ENCODE results near the gene FREY1. TPM values are rescaled to one million over a fixed set of nuclear protein-coding genes. Genes with fewer than 3 reads are reported as not detected.

FREY1 gene
- total and polyA plus RNA-seq, 7 donors, result 0.14 to 0.56 (median 0.37) TPM; not detected in 4

- Histone ChIP-seq H3K36me3 (ENCODE audit: insufficient read depth in 1 of 2, low read depth in 1 of 2) (peaks cover 11 to 93% of the 10 kb centered on the region in 2 donors), H3K27ac (peak overlapping the region; percentile 28), H3K4me3 (no peak overlapping the region), H3K9me3 (no peaks in the 10 kb centered on the region), H3K4me1 (peaks cover 5% of the 10 kb centered on the region), H3K27me3 (ENCODE audit: insufficient read depth in 3 of 3, low read length in 2 of 3) (no peaks in the 10 kb centered on the region)
- TF ChIP-seq CTCF (IDR thresholded peaks at IDR 0.05), result no peak
- 50 to 72% (median 55%) methylated on average over 3 of the region's 3 CpGs for WGBS, 3 donors
- intact Hi-C loops (cut with DNase I), result no loop called here
- ATAC-seq (peak in 2 of 4 donors; percentile 23 to 69), DNase-seq (no peak)
Observed at GRCh38 chr11:45945397-45945999, 38.4 kb upstream of the FREY1 start.

- Histone ChIP-seq H3K4me1 (peaks cover 5% of the 10 kb centered on the region), H3K9me3 (no peaks in the 10 kb centered on the region), H3K36me3 (ENCODE audit: insufficient read depth in 1 of 2, low read depth in 1 of 2) (peaks cover 3 to 62% of the 10 kb centered on the region in 2 donors), H3K4me3 (no peak overlapping the region), H3K27ac (no peak overlapping the region), H3K27me3 (ENCODE audit: insufficient read depth in 3 of 3, low read length in 2 of 3) (no peaks in the 10 kb centered on the region)
- DNase-seq, result no peak
- no peak for ATAC-seq
- TF ChIP-seq CTCF (IDR thresholded peaks at IDR 0.05), result no peak
- 88 to 95% (median 95%) methylated on average over 4 of the region's 4 CpGs for WGBS, 3 donors
- intact Hi-C loops (cut with DNase I), result no loop called here
Observed at GRCh38 chr11:45942381-45942780, 35.3 kb upstream of the FREY1 start.

GRCh38 chr11:45941285-45941684 lies 34.2 kb upstream of the FREY1 start:
- Histone ChIP-seq H3K27ac (no peak overlapping the region), H3K9me3 (no peaks in the 10 kb centered on the region), H3K36me3 (ENCODE audit: insufficient read depth in 1 of 2, low read depth in 1 of 2) (peaks cover 3 to 54% of the 10 kb centered on the region in 2 donors), H3K27me3 (ENCODE audit: insufficient read depth in 3 of 3, low read length in 2 of 3) (no peaks in the 10 kb centered on the region), H3K4me3 (no peak overlapping the region), H3K4me1 (peaks cover 7% of the 10 kb centered on the region)
- ATAC-seq (no peak), DNase-seq (no peak)
- intact Hi-C loops (cut with DNase I), result no loop called here
- no peak for TF ChIP-seq CTCF (IDR thresholded peaks at IDR 0.05)
- WGBS, 3 donors, result 94 to 97% (median 94%) methylated on average over 4 of the region's 4 CpGs

GRCh38 chr11:45939836-45940235 lies 32.8 kb upstream of the FREY1 start:
- H3K27ac ChIP-seq, result no peak overlapping the region
- peaks cover 5% of the 10 kb centered on the region for H3K4me1 ChIP-seq
- DNase-seq, result no peak
- WGBS, 3 donors, result 73 to 82% (median 82%) methylated on average over 2 of the region's 2 CpGs
- no peaks in the 10 kb centered on the region for H3K27me3 ChIP-seq (ENCODE audit: insufficient read depth in 3 of 3, low read length in 2 of 3)
- intact Hi-C loops (cut with DNase I), result no loop called here
- no peak for ATAC-seq
- no peaks in the 10 kb centered on the region for H3K9me3 ChIP-seq
- H3K4me3 ChIP-seq, result no peak overlapping the region
- H3K36me3 ChIP-seq (ENCODE audit: insufficient read depth in 1 of 2, low read depth in 1 of 2), result peaks cover 3 to 54% of the 10 kb centered on the region in 2 donors
- TF ChIP-seq CTCF (IDR thresholded peaks at IDR 0.05), result no peak

GRCh38 chr11:45937916-45938315 lies 30.8 kb upstream of the FREY1 start:
- no peak for ATAC-seq
- Histone ChIP-seq H3K9me3 (no peaks in the 10 kb centered on the region), H3K27me3 (ENCODE audit: insufficient read depth in 3 of 3, low read length in 2 of 3) (no peaks in the 10 kb centered on the region), H3K27ac (no peak overlapping the region), H3K4me1 (peaks cover 5% of the 10 kb centered on the region), H3K36me3 (ENCODE audit: insufficient read depth in 1 of 2, low read depth in 1 of 2) (peaks cover 0 to 54% of the 10 kb centered on the region in 2 donors), H3K4me3 (no peak overlapping the region)
- WGBS, 3 donors, result 87 to 94% (median 88%) methylated on average over 10 of the region's 10 CpGs
- intact Hi-C loops (cut with DNase I), result no loop called here
- no peak for DNase-seq
- TF ChIP-seq CTCF (IDR thresholded peaks at IDR 0.05), result no peak

All from psoas muscle (tissue), 8 donors.